ENCODE measurements around the gene ZNF682. TPM values are rescaled to one million over a fixed set of nuclear protein-coding genes. Genes with fewer than 3 reads are reported as not detected.
A peak's percentile ranks its signal among the peaks of the same experiment; 100 is the strongest.
"Not testable (repeated sequence)": the region's sequence is repeated elsewhere in the genome, so short reads cannot be mapped to it uniquely, and the experiment has no call there.

ZNF682 gene
- total RNA-seq: 1 to 10 TPM; 4.3 to 4.9 TPM

- DNase-seq (ENCODE audit: low spot score): peak; percentile 97
- H3K36me3 ChIP-seq: no peaks in the 10 kb centered on the region
- peak within 1 kb of the TSS; percentile 78 to 81 for H3K27ac ChIP-seq
- no peaks in the 10 kb centered on the region for H3K27me3 ChIP-seq (replicated peaks; ENCODE audit: insufficient read depth)
- H3K4me3 ChIP-seq: peak within 1 kb of the TSS; percentile 61 to 69
- H3K9me3 ChIP-seq: no peaks in the 10 kb centered on the region
- intact Hi-C loops (cut with DNase I): no loop called here
- no peaks in the 10 kb centered on the region for H3K4me1 ChIP-seq (replicated peaks)
- 0% methylated on average over 25 of the region's 25 CpGs for WGBS
- TF ChIP-seq CTCF (IDR thresholded peaks at IDR 0.05) (no peak), POLR2AphosphoS5 (IDR thresholded peaks at IDR 0.05) (peak; percentile 90), POLR2A (IDR thresholded peaks at IDR 0.05) (peak; percentile 22)
Observed at GRCh38 chr19:20039203-20039723, at the start of gene ZNF682. Gene ZNF682 (minus strand): TSS chr19:20039505. CDS start chr19:20039345, 160 bp downstream.

GRCh38 chr19:20082876-20083275 lies 43.6 kb upstream of the ZNF682 start:
- H3K27me3 ChIP-seq (replicated peaks; ENCODE audit: insufficient read depth); H3K4me3 ChIP-seq; H3K4me1 ChIP-seq (replicated peaks); H3K27ac ChIP-seq; H3K36me3 ChIP-seq; intact Hi-C loops (cut with DNase I); H3K9me3 ChIP-seq; DNase-seq (ENCODE audit: low spot score): not testable (repeated sequence)
- 34% methylated on average over 7 of the region's 7 CpGs for WGBS

- H3K4me3 ChIP-seq; H3K27ac ChIP-seq; H3K36me3 ChIP-seq; H3K9me3 ChIP-seq; intact Hi-C loops (cut with DNase I); H3K4me1 ChIP-seq (replicated peaks); H3K27me3 ChIP-seq (replicated peaks; ENCODE audit: insufficient read depth): not testable (repeated sequence)
- 35% methylated on average over 3 of the region's 3 CpGs for WGBS
- DNase-seq (ENCODE audit: low spot score): peak; percentile 5
Observed at GRCh38 chr19:20082232-20082833, 43.0 kb upstream of the ZNF682 start.

- no peak overlapping the region for H3K4me3 ChIP-seq
- intact Hi-C loops (cut with DNase I): no loop called here
- H3K36me3 ChIP-seq: no peaks in the 10 kb centered on the region
- no peak for TF ChIP-seq CTCF (IDR thresholded peaks at IDR 0.05)
- no peak for TF ChIP-seq POLR2AphosphoS5 (IDR thresholded peaks at IDR 0.05)
- TF ChIP-seq POLR2A (IDR thresholded peaks at IDR 0.05): no peak
- WGBS: 25% methylated on average over 3 of the region's 3 CpGs
- H3K27ac ChIP-seq: no peak overlapping the region
- H3K4me1 ChIP-seq (replicated peaks): no peaks in the 10 kb centered on the region
- H3K27me3 ChIP-seq (replicated peaks; ENCODE audit: insufficient read depth): no peaks in the 10 kb centered on the region
- DNase-seq (ENCODE audit: low spot score): no peak
- H3K9me3 ChIP-seq: no peaks in the 10 kb centered on the region
Observed at GRCh38 chr19:20080656-20081055, 41.4 kb upstream of the ZNF682 start.

GRCh38 chr19:20079476-20079875 lies 40.2 kb upstream of the ZNF682 start:
- intact Hi-C loops (cut with DNase I): no loop called here
- no peaks in the 10 kb centered on the region for H3K36me3 ChIP-seq
- DNase-seq (ENCODE audit: low spot score): no peak
- no peak overlapping the region for H3K4me3 ChIP-seq
- H3K9me3 ChIP-seq: no peaks in the 10 kb centered on the region
- H3K4me1 ChIP-seq (replicated peaks): no peaks in the 10 kb centered on the region
- H3K27ac ChIP-seq: no peak overlapping the region
- no peak for TF ChIP-seq POLR2A (IDR thresholded peaks at IDR 0.05)
- no peak for TF ChIP-seq CTCF (IDR thresholded peaks at IDR 0.05)
- TF ChIP-seq POLR2AphosphoS5 (IDR thresholded peaks at IDR 0.05): no peak
- WGBS: 33% methylated on average over 8 of the region's 8 CpGs
- H3K27me3 ChIP-seq (replicated peaks; ENCODE audit: insufficient read depth): no peaks in the 10 kb centered on the region

- H3K9me3 ChIP-seq: no peaks in the 10 kb centered on the region
- DNase-seq (ENCODE audit: low spot score): peak; percentile 9
- H3K27me3 ChIP-seq (replicated peaks; ENCODE audit: insufficient read depth): no peaks in the 10 kb centered on the region
- H3K4me1 ChIP-seq (replicated peaks): no peaks in the 10 kb centered on the region
- peak overlapping the region; percentile 21 to 52 for H3K27ac ChIP-seq
- 2% methylated on average over 19 of the region's 19 CpGs for WGBS
- no peak for TF ChIP-seq POLR2AphosphoS5 (IDR thresholded peaks at IDR 0.05)
- TF ChIP-seq POLR2A (IDR thresholded peaks at IDR 0.05): no peak
- no peaks in the 10 kb centered on the region for H3K36me3 ChIP-seq
- peak overlapping the region; percentile 27 to 42 for H3K4me3 ChIP-seq
- intact Hi-C loops (cut with DNase I): no loop called here
Observed at GRCh38 chr19:20078581-20079031, 39.3 kb upstream of the ZNF682 start.

All from prostate gland (tissue), 2 donors.